Esophagus muscularis mucosa (tissue), 4 donors: ENCODE data around the gene MBD3L2B.
"Not testable (repeated sequence)": the region's sequence is repeated elsewhere in the genome, so short reads cannot be mapped to it uniquely, and the experiment has no call there.

Experiments used
- CTCF ChIP-seq, 3 experiments: fragments of 200-600 bp in 2 of 3; fragments of 450-650 bp in 1 of 3; sonication (generic) in 2 of 3; IDR thresholded peaks; one replicate each; pipeline ENCODE4 v1.5.1; 2017 to 2019; ENCODE audit warnings: antibody characterized with exemption in 3 of 3, mild to moderate bottlenecking in 2 of 3, moderate library complexity in 1 of 3
- EP300 ChIP-seq: sonication (generic); formaldehyde crosslinking; IDR thresholded peaks from one replicate; pipeline ENCODE4 v1.6.1; 2017; ENCODE audit warnings: antibody characterized with exemption
- POLR2A ChIP-seq: fragments of 450-650 bp; IDR thresholded peaks from one replicate; pipeline ENCODE4 v1.6.1; 2017; ENCODE audit warnings: antibody characterized with exemption, moderate library complexity, mild to moderate bottlenecking, low read depth
- POLR2AphosphoS5 ChIP-seq, 2 donors: sonication (generic); formaldehyde crosslinking; IDR thresholded peaks; one replicate each; pipeline ENCODE4 v1.6.1; 2017; ENCODE audit warnings: antibody characterized with exemption in 2 of 2

DNA sequence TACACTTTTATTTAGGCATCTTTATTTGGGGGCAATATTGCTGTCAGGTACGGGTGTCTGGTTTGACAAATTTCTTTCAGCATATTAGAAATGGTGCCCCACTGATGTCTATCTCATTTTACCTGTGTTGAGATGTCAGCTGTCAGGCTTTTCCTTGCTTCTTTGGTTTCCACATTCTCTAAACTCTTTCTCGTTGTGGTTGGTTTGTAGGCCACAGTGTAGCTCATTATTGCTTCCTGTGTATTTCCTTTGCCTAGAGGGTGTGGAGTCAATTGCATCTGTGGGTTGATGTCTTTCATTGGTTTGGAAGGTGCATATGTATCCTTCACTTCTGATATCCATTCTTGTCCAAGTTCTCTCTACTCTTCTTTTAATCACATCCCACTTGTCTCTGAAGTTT is 38.7 kb upstream of the MBD3L2B start:
- not testable (repeated sequence) for TF ChIP-seq EP300; POLR2A; CTCF (IDR thresholded peaks at IDR 0.05); POLR2AphosphoS5 (IDR thresholded peaks at IDR 0.05)
